D721Med (cell line): Measurements from ENCODE around the gene DOCK1.

ENCODE experiments used
- DNase-seq: peaks from one replicate; pipeline ENCODE4 v3.0.0; 2011; ENCODE audit warnings: low spot score; ENCODE audit not compliant: insufficient read length
- FAIRE-seq: peaks from 2 replicates; lab custom pipeline; 2011; peaks lifted over from hg19 to GRCh38; lab: Jason Lieb, UNC
- CTCF ChIP-seq: IDR thresholded peaks from 2 replicates; pipeline ENCODE4 v1.5.1; 2012; ENCODE audit warnings: mild to moderate bottlenecking, control low read depth; ENCODE audit not compliant: insufficient read depth; ENCODE audit errors: missing control alignments

Gene DOCK1

GRCh38 chr10:126917975-126918908 lies 13.0 kb downstream of the DOCK1 start:
- DNase-seq (no peak), FAIRE-seq (no peak)
- TF ChIP-seq CTCF = no peak

- no peak for TF ChIP-seq CTCF
- DNase-seq (no peak), FAIRE-seq (no peak)
Observed at GRCh38 chr10:126919426-126919825, 14.2 kb downstream of the DOCK1 start.

- no peak for DNase-seq
- TF ChIP-seq CTCF = no peak
- FAIRE-seq = no peak
Observed at GRCh38 chr10:126921162-126921561, 15.9 kb downstream of the DOCK1 start.

- no peak for TF ChIP-seq CTCF
- FAIRE-seq = no peak
- DNase-seq = no peak
Observed at GRCh38 chr10:126921974-126922525, 16.8 kb downstream of the DOCK1 start.

GRCh38 chr10:126924180-126924914 lies 19.1 kb downstream of the DOCK1 start:
- TF ChIP-seq CTCF = no peak
- FAIRE-seq = no peak
- DNase-seq = no peak

GRCh38 chr10:126924915-126925300 lies 19.7 kb downstream of the DOCK1 start:
- no peak for DNase-seq
- no peak for TF ChIP-seq CTCF
- FAIRE-seq = no peak

- no peak for TF ChIP-seq CTCF
- FAIRE-seq (no peak), DNase-seq (no peak)
Observed at GRCh38 chr10:126926568-126926967, 21.3 kb downstream of the DOCK1 start.
